ENCODE results near the gene TRABD2A.

Gene TRABD2A

DNA sequence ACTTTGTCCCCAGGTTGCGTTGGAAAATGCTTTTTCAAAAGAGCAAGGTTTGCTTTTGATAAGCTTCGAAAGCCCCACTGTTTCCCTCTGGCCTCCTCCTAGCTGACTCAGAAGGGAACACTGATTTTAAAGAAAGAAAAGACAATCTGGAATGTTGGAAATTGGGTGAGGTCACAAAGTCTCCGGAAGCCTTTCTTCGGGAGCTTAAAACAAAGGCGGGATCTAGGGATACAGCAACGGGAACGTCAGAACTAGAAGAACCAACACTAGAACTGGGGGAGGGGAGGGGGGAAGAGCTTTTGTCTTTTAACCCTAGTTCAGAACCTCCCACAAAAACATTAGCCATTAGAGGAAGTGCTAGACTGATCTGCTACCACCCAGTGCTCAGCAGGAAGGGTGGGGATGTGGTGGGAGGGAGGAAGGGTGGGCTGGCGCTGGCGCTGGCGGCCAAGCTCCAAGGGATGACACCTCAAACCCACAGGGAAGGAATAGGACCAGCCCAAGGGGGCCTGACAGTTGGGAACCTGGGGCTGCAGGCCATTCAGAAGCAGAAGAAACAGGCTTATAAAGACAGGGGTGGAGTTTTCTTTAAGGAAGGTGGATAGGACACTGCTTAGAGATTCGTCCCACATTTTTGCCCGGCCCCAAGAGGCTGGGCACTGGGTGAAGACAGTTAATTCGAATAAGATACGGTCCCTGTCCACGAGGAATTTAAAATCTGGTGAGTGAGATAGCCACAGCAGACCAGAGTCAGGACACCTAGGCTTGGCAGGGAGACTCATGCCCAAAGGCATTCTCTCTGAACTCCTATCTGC is 26.2 kb upstream of the TRABD2A start:
- TF ChIP-seq, protein P1, sequence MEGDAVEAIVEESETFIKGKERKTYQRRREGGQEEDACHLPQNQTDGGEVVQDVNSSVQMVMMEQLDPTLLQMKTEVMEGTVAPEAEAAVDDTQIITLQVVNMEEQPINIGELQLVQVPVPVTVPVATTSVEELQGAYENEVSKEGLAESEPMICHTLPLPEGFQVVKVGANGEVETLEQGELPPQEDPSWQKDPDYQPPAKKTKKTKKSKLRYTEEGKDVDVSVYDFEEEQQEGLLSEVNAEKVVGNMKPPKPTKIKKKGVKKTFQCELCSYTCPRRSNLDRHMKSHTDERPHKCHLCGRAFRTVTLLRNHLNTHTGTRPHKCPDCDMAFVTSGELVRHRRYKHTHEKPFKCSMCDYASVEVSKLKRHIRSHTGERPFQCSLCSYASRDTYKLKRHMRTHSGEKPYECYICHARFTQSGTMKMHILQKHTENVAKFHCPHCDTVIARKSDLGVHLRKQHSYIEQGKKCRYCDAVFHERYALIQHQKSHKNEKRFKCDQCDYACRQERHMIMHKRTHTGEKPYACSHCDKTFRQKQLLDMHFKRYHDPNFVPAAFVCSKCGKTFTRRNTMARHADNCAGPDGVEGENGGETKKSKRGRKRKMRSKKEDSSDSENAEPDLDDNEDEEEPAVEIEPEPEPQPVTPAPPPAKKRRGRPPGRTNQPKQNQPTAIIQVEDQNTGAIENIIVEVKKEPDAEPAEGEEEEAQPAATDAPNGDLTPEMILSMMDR (IDR thresholded peaks at IDR 0.05; ENCODE audit: low read depth, low read length), result no peak
- peak overlapping the region; percentile 96 for H3K4me3 ChIP-seq (ENCODE audit: low read depth, low read length)

DNA sequence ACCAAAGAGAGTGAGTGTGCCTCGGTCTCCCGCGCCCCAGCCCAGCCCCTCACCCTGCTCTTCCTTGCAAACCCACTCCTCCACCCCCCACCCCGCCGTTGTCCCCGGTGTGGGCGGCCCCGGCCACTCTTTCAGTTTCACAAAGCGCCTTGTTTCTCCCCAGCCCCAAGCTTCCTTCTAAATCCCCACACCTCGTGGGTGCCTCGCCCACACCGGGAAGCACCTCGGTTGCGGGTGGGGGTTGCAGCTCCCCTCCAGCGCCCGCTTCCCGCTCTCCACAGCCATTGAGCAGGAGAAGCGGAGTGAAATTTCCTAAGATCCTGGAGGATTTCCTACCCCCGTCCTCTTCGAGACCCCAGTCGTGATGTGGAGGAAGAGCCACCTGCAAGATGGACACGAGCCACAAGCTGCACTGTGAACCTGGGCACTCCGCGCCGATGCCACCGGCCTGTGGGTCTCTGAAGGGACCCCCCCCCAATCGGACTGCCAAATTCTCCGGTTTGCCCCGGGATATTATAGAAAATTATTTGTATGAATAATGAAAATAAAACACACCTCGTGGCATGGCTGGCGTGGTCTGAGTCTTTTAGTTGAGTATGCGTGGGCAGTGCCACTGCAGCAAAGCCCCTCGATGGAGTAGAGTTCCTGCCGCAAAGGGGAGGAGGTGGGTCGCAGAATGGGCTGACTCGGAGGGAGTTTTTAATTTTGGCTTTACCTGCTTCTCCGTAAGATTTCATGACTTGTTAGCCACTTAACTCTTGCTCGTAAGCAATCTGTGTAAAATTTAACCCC is 25.4 kb upstream of the TRABD2A start:
- peak overlapping the region; percentile 96 for H3K4me3 ChIP-seq (ENCODE audit: low read depth, low read length)
- TF ChIP-seq, protein P1 (IDR thresholded peaks at IDR 0.05; ENCODE audit: low read depth, low read length), result no peak

DNA sequence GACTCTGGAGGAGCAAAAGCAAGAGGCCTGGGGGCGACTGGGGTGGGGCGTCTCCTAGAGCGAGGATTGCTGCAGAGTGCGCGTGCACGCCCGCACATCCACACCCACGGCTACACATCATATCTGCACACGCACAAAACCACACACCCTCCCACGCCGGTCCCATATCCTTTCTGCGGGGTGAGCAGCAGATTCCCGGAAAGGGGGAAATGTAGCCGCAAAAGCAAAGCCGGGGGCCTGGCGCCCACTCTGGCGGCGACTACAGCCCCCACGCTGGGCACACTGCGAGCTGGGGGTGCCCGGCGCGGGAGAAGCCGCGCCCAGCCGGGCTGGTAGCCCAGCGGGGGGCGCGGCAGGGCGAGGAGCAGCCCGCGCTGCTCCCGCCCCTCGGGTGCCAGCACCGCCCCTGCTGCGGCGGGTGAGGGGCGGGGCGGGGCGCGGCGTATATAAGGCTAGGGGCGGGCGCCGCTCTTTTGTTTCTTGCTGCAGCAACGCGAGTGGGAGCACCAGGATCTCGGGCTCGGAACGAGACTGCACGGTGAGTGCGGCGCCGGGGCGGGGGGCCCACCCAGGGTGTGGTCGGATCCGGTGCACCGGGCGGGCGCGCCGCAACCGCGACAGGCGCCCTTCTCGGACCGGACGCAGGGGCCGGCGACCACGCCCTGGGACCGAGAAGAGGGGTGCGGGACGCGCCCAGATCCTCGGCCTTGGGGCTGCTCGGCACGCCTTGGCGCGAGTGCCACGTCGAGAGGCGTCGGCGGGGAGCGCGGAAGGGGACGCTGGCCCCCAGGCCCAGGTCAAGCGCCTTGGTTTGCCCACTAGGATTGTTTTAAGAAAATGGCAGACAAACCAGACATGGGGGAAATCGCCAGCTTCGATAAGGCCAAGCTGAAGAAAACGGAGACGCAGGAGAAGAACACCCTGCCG is 24.6 kb upstream of the TRABD2A start, which contains the start of gene TMSB10:
TSS of gene TMSB10 (plus strand) at position 476 of the 927 bp plus-strand sequence.
- TF ChIP-seq, protein P1 (IDR thresholded peaks at IDR 0.05; ENCODE audit: low read depth, low read length), result no peak
- peak within 1 kb of the TSS; percentile 96 for H3K4me3 ChIP-seq (ENCODE audit: low read depth, low read length)

GRCh38 chr2:84904717-84905174 is 23.9 kb upstream of the TRABD2A start:
- H3K4me3 ChIP-seq (ENCODE audit: low read depth, low read length), result peak overlapping the region; percentile 96
- TF ChIP-seq, protein P1 (IDR thresholded peaks at IDR 0.05; ENCODE audit: low read depth, low read length), result no peak

DNA sequence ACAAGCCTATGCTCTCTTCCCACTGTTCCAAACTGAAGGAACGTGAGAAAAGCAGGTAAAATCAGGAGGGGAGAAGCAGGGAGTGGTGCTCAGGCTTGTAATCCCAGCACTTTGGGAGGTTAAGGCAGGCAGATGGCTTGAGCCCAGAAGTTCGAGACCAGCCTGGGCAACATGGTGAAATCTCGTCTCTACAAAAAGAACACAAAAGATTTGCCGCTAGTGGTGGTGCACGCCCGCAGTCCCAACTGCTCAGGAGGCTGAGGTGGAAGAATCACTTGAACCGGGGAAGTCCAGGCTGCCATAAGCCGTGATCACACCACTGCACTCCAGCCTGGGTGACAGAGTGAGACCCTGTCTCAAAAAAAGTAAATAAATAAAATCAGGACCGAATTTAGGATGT is 23.3 kb upstream of the TRABD2A start:
- TF ChIP-seq, protein P1 (IDR thresholded peaks at IDR 0.05; ENCODE audit: low read depth, low read length), result no peak
- H3K4me3 ChIP-seq (ENCODE audit: low read depth, low read length), result peak overlapping the region; percentile 96; the same call in 1 of the 2 replicates

DNA sequence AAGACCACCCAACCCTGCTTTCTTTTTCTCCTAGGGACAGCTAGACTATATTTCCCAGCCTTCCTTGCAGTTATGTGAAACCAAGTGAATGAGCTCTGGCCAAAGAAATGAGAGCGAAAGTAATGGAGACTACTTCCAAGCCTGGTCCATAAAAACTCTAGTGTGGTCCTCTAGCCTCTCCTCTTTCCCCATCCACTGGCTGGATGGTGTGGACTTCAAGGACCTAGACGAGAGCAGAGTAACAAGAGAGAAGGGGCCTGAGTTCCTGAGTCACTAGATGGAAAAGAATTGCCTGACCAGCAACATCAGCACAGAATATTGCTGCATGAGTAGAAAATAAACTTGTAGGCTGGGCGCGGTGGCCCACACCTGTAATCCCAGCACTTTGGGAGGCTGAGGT is 21.6 kb upstream of the TRABD2A start:
- H3K4me3 ChIP-seq (ENCODE audit: low read depth, low read length), result no peak overlapping the region
- TF ChIP-seq, protein P1 (IDR thresholded peaks at IDR 0.05; ENCODE audit: low read depth, low read length), result no peak
